ENCODE measurements around the gene RAB32.

Gene RAB32

DNA sequence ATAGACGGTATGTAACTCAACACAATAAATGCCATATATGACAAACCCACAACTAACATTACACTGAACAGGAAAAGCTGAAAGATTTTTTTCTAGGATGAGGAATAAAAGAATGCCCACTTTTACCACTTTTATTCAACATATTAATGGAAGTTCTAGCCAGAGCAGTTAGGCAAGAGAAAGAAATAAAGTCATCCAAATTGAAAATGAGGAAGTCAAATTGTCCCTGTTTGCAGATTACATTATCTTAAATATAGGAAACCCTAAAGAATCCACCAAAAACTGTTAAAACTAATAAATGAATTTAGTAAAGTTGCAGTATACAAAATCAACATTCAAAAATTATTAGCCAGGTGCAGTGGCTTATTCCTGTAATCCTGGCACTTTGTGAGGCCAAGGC lies 30.6 kb downstream of the RAB32 start:
- ChIA-PET CTCF (no interaction called here), POLR2A (no interaction called here)
- DNase-seq (ENCODE audit: extremely low spot score), result no peak
- no peak for TF ChIP-seq CTCF (IDR thresholded peaks at IDR 0.05; ENCODE audit: control extremely low read depth, extremely low read depth, low read depth, missing control alignments)

- no peak for DNase-seq (ENCODE audit: extremely low spot score)
- no peak for TF ChIP-seq CTCF (IDR thresholded peaks at IDR 0.05; ENCODE audit: control extremely low read depth, extremely low read depth, low read depth, missing control alignments)
- CTCF ChIA-PET, result no interaction called here
- POLR2A ChIA-PET, result no interaction called here
Measured at GRCh38 chr6:146578054-146578453, 34.4 kb downstream of the RAB32 start.

GRCh38 chr6:146581968-146582367 lies 38.3 kb downstream of the RAB32 start:
- ChIA-PET CTCF (interaction anchor here (1.0 kb wide), 1 partner anchor 14 kb away, joined by 3 read pairs; no protein-coding TSS in a partner anchor), POLR2A (no interaction called here)
- DNase-seq (ENCODE audit: extremely low spot score), result no peak
- TF ChIP-seq CTCF (IDR thresholded peaks at IDR 0.05; ENCODE audit: control extremely low read depth, extremely low read depth, low read depth, missing control alignments), result no peak

- TF ChIP-seq CTCF (IDR thresholded peaks at IDR 0.05; ENCODE audit: control extremely low read depth, extremely low read depth, low read depth, missing control alignments), result no peak
- CTCF ChIA-PET, result no interaction called here
- DNase-seq (ENCODE audit: extremely low spot score), result no peak
- POLR2A ChIA-PET, result no interaction called here
Measured at GRCh38 chr6:146582857-146583256, 39.2 kb downstream of the RAB32 start.

DNA sequence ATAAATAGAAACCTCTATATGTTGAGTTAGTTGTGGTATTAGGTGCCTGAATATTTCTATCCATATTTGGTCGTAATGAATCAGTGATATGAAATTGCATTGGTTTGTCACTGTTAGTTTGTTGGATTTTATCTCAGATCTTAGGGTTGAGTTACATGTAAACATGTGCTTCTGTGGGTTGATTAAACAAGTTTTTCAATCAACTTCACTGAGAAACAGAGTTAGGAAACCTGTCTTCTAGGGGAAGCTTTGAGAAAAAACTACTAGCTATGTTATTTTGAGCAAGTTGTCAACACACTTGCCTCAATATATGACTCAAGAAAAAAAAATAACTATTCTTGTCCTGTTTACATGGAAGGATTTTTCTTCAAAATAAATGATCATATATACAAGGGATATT lies 40.3 kb downstream of the RAB32 start:
- no peak for DNase-seq (ENCODE audit: extremely low spot score)
- no peak for TF ChIP-seq CTCF (IDR thresholded peaks at IDR 0.05; ENCODE audit: control extremely low read depth, extremely low read depth, low read depth, missing control alignments)
- ChIA-PET POLR2A (interaction anchor here (0.5 kb wide), 1 partner anchor 88 kb away, joined by 9 read pairs; no protein-coding TSS in a partner anchor), CTCF (interaction anchor here (2.3 kb wide), 1 partner anchor 12 kb away, joined by 8 read pairs; no protein-coding TSS in a partner anchor)

GRCh38 chr6:146587459-146587858 lies 43.8 kb downstream of the RAB32 start:
- TF ChIP-seq CTCF (IDR thresholded peaks at IDR 0.05; ENCODE audit: control extremely low read depth, extremely low read depth, low read depth, missing control alignments), result no peak
- no peak for DNase-seq (ENCODE audit: extremely low spot score)
- POLR2A ChIA-PET, result no interaction called here
- CTCF ChIA-PET, result interaction anchor here (1.4 kb wide), 1 partner anchor 9 kb away, joined by 3 read pairs; no protein-coding TSS in a partner anchor

DNA sequence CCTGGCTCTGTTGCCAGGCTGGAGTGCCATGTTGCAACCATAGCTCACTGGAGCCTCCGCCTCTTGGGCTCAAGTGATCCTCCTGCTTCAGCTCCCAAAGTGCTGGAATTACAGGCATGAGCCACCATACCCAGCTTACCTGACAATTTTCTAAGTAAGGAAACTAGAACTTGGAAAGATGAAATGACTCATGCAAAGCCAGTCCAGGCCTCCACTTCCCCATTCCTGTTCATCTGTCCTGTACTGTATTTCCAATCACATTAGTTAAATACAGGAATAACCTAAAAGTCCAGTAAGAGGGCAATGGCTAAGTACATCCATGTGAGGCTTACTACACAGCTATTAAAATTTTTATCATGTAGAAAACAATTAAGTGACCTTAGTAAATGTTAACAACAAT lies 46.9 kb downstream of the RAB32 start:
- ChIA-PET POLR2A (no interaction called here), CTCF (interaction anchor here (1.5 kb wide), 1 partner anchor 11 kb away, joined by 4 read pairs; no protein-coding TSS in a partner anchor)
- no peak for TF ChIP-seq CTCF (IDR thresholded peaks at IDR 0.05; ENCODE audit: control extremely low read depth, extremely low read depth, low read depth, missing control alignments)
- DNase-seq (ENCODE audit: extremely low spot score), result no peak

Measured in GM10248 (cell line).